ENCODE results near the gene REV3L. TPM values are rescaled to one million over a fixed set of nuclear protein-coding genes. Genes with fewer than 3 reads are reported as not detected.

REV3L gene
- total and polyA plus RNA-seq, 9 of the 15 experiments (the other 6 are each of a cell fraction or from before 2014, with no cell fraction given), result 5.5 to 24.4 (median 14.4) TPM

DNA sequence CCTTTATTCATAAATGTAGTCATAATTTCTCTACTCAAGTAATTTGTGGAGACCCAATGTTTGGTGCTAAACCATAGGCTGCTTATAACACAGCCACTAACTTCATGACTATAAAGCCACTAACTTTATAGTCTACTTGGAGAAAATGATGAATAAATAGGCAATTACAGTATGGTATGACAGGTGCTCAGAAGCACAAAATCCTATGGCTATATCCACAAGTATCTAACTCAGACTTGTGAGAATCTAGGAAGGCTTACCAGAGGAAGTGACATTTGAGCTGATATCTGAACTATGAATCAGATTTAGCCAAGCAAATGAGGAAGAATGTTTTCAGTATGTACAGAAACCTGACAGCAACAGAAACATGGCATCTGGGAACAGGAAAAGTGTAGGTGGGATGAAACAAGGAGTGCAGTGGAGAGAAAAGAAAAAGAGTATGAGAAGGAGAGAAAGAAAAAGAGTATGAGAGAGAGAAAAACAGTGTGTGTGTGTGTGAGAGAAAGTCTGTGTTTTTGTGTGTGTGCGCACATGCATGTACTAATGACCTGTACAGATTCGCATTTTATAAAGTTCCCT is 59.9 kb downstream of the REV3L start (continued):
- TF ChIP-seq, protein P1, sequence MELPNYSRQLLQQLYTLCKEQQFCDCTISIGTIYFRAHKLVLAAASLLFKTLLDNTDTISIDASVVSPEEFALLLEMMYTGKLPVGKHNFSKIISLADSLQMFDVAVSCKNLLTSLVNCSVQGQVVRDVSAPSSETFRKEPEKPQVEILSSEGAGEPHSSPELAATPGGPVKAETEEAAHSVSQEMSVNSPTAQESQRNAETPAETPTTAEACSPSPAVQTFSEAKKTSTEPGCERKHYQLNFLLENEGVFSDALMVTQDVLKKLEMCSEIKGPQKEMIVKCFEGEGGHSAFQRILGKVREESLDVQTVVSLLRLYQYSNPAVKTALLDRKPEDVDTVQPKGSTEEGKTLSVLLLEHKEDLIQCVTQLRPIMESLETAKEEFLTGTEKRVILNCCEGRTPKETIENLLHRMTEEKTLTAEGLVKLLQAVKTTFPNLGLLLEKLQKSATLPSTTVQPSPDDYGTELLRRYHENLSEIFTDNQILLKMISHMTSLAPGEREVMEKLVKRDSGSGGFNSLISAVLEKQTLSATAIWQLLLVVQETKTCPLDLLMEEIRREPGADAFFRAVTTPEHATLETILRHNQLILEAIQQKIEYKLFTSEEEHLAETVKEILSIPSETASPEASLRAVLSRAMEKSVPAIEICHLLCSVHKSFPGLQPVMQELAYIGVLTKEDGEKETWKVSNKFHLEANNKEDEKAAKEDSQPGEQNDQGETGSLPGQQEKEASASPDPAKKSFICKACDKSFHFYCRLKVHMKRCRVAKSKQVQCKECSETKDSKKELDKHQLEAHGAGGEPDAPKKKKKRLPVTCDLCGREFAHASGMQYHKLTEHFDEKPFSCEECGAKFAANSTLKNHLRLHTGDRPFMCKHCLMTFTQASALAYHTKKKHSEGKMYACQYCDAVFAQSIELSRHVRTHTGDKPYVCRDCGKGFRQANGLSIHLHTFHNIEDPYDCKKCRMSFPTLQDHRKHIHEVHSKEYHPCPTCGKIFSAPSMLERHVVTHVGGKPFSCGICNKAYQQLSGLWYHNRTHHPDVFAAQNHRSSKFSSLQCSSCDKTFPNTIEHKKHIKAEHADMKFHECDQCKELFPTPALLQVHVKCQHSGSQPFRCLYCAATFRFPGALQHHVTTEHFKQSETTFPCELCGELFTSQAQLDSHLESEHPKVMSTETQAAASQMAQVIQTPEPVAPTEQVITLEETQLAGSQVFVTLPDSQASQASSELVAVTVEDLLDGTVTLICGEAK (IDR thresholded peaks at IDR 0.05), result peak; percentile 25; the same call in 1 of the 2 replicates
- TF ChIP-seq, protein P1 (CRISPR knock-in tag; IDR thresholded peaks at IDR 0.05), result no peak
- TF ChIP-seq SMARCA4 (IDR thresholded peaks at IDR 0.05) (peak; percentile 29; the same call in 1 of the 2 replicates), ZNF124 (CRISPR knock-in tag; IDR thresholded peaks at IDR 0.05) (no peak), NBN (IDR thresholded peaks at IDR 0.05; ENCODE audit: low read depth) (0 out of 2 replicates have a peak, but pooled peaks have one; percentile 27), BCOR (IDR thresholded peaks at IDR 0.05) (peak; percentile 50; the same call in 1 of the 2 replicates), ZNF239 (CRISPR knock-in tag; IDR thresholded peaks at IDR 0.05) (no peak), CBX8 (IDR thresholded peaks at IDR 0.05; ENCODE audit: borderline replicate concordance, extremely low read depth, low read depth, low read length, poor library complexity, severe bottlenecking) (no peak)
- TF ChIP-seq, protein P2, sequence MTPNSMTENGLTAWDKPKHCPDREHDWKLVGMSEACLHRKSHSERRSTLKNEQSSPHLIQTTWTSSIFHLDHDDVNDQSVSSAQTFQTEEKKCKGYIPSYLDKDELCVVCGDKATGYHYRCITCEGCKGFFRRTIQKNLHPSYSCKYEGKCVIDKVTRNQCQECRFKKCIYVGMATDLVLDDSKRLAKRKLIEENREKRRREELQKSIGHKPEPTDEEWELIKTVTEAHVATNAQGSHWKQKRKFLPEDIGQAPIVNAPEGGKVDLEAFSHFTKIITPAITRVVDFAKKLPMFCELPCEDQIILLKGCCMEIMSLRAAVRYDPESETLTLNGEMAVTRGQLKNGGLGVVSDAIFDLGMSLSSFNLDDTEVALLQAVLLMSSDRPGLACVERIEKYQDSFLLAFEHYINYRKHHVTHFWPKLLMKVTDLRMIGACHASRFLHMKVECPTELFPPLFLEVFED (CRISPR knock-in tag; conservative IDR thresholded peaks at IDR 0.05), result peak; percentile 51; the same call in 1 of the 2 replicates
